ENCODE results near the gene GFOD2.
"Not testable (repeated sequence)": the region's sequence is repeated elsewhere in the genome, so short reads cannot be mapped to it uniquely, and the experiment has no call there.

Gene GFOD2, protein sequence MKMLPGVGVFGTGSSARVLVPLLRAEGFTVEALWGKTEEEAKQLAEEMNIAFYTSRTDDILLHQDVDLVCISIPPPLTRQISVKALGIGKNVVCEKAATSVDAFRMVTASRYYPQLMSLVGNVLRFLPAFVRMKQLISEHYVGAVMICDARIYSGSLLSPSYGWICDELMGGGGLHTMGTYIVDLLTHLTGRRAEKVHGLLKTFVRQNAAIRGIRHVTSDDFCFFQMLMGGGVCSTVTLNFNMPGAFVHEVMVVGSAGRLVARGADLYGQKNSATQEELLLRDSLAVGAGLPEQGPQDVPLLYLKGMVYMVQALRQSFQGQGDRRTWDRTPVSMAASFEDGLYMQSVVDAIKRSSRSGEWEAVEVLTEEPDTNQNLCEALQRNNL

GRCh38 chr16:67719048-67719777 is at the start of gene GFOD2:
TSS of gene GFOD2 (minus strand) at chr16:67719316. CDS start at chr16:67685715, 33,601 bp downstream.
- peak; percentile 97 to 99 for DNase-seq (ENCODE audit: low read depth in 2 of 2, low spot score in 1 of 2)

- no peak for DNase-seq (ENCODE audit: low read depth in 2 of 2, low spot score in 1 of 2)
These were observed 48.8 kb upstream of the GFOD2 start for GRCh38 chr16:67767953-67768352.

- DNase-seq (ENCODE audit: low read depth in 2 of 2, low spot score in 1 of 2): no peak
These were observed 47.2 kb upstream of the GFOD2 start for GRCh38 chr16:67766291-67766690.

DNA sequence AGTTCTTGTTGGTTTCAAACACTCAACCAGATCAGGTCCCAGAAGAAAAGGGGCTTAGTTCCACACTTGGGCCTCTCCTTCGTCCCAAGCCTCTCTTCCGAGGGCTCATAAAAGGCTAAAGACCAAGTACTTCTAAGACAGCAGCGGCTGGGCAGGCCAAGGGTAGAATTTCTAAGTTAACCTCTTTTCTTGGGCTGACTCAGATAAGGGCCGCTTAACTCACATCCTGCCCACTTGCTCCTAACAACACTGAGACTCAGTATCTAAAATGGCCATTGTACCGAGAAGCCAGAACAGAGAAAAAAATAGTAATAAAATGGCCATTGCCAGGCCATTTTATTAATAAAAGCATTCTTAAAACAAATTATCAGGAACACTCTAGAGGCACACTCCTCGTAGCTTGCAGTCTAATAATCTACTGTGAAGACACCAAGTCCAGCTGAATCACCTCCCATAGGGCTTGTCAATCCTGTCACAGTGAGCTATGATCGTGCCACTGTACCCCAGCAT is 45.1 kb upstream of the GFOD2 start:
- no peak for DNase-seq (ENCODE audit: low read depth in 2 of 2, low spot score in 1 of 2)

DNA sequence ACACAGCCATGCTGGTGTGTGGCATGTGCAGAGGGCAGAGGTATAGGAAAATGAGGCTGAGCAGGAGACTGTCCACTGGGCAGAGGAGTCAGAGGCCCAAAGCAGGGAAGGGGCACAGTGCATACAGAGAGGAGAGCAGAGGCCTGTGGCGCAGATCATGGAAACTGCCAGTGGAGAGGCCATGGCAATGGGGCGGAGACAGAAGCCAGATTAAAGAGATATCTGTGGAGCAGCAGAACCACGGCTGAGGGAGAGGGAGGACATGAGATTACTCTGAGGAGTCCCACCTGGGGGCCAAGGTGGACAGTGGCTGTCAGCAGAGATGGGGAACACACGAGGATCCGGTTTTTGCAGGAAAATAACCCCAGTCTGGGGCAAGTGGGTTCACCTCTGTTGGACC is 44.0 kb upstream of the GFOD2 start:
- no peak for DNase-seq (ENCODE audit: low read depth in 2 of 2, low spot score in 1 of 2)

DNA sequence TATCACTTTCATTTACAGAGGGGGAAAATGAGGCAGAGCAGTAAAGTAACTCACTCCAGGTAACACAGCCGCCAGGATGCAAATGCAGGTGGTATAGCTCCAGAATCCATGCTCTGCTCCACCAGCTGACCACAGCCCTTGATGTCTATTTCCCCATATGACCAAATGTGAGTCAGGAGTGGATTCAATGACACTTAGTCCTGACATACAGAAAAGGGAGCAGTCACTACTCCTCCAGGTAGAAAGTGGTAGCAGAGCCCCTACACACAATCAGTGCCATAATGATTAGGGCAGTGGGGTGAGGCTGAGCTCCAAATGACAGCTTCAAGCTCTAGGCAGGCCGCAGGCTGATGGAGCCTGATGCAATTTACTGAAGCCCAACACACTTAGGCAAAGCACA is 43.3 kb upstream of the GFOD2 start:
- DNase-seq (ENCODE audit: low read depth in 2 of 2, low spot score in 1 of 2): no peak

GRCh38 chr16:67761924-67762323 is 42.8 kb upstream of the GFOD2 start:
- no peak for DNase-seq (ENCODE audit: low read depth in 2 of 2, low spot score in 1 of 2)

DNA sequence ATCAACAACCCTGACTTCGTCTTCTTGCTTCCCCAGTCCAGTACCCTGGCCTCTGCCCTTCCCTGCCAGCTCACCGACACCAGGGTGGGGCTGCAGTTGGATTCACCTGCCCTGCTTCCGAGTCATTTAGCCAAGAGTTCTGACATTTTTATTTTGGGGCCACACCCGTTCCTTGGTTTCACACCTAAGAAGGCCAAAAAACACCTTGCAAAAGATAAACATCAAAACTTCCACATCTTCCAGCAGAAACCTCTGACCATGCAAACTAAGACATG is 41.8 kb upstream of the GFOD2 start:
- DNase-seq (ENCODE audit: low read depth in 2 of 2, low spot score in 1 of 2): no peak

DNA sequence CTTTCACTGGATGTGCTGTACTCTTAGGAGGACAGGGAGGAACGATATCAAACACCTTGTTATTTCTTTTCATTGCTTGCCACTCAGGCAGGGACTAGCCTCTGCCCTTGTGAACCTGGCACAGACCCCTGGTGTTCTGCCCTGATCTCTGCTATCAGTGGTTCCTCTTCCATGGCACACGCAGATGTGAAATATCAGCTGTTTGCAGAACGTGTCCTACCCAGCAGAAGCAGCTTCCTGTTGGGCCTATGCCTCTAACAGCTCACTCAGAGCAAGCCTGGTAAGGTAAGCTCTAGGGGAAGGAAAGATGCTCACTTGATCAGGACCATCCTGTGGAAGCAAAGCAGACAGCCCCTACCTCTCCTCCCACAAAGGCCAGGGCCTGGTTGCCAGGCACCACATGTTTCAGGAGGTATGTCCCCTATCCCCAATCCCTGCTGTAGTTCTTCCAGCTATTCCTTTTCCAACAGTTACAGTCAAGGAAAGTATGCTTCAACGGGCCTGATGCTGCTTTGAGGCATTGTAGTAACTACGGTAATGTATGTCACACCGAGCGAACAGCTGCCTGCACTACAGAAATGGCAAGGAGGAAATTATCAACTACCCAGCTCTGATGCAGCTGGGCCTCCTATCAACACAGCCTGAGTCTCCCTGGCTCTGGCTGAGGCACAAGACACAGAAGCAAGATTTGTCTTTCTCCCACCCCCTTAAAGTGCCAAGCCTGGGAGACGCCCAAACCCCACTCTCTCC is 41.3 kb upstream of the GFOD2 start:
- DNase-seq (ENCODE audit: low read depth in 2 of 2, low spot score in 1 of 2): no peak

DNA sequence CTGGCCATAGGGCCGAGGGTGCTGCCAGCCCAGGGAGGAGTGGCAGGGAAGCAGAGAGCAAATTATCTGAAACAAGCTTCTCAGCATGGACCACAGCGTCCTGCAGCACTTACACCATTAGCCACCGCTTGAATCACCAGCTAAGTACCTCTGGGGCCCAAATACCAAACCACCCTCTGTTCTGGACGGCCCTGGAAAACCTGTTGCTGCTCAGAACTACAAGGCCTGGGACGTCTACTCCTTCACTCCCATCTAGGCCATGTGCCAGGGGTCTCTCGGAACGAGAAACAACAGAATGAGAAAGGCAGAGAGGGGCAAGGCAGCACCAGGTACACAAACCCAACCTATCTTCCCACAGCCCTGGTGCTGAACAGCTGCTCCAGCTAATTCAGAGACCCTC is 39.9 kb upstream of the GFOD2 start:
- DNase-seq (ENCODE audit: low read depth in 2 of 2, low spot score in 1 of 2): no peak

DNA sequence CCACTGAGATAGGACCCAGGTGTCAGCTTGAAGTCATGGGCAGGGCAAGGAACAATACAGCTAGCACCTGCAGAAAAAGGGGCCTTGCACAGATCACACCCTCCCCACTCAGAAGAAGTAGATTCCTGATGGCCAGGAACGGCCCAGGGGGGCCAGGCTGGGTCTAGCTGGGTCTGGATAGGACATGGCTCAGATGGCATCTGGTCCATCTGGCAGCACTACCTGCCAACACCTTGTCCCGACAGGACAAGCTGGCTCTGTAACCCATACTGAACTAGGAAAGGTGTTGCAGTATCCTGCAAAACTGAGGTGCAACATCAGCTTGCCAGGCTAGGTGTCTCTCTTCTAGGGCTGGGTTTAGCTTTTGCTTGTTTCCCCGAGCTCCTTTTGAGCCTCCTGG is 38.9 kb upstream of the GFOD2 start:
- DNase-seq (ENCODE audit: low read depth in 2 of 2, low spot score in 1 of 2): no peak

DNA sequence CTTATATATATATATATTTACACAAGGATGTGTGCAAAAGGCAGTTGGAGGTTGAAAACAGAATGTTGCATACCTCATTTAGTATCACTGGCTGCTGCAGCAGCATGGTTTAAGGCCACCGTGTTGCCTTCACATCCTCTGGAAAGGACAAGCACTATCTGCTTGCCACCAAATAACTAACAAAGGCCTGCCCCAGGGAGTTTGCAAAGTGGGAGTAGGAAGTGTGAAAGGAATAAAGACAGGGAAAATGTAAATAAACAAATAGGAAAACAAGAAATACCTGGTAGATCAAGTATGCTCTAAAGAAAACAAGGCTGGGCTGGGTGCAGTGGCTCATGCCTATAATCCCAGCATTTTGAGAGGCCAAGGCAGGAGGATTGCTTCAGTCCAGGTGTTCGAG is 33.5 kb upstream of the GFOD2 start:
- no peak for DNase-seq (ENCODE audit: low read depth in 2 of 2, low spot score in 1 of 2)

GRCh38 chr16:67751331-67751730 is 32.2 kb upstream of the GFOD2 start:
- not testable (repeated sequence) for DNase-seq (ENCODE audit: low read depth in 2 of 2, low spot score in 1 of 2)

- no peak for DNase-seq (ENCODE audit: low read depth in 2 of 2, low spot score in 1 of 2)
These were observed 31.4 kb upstream of the GFOD2 start for GRCh38 chr16:67750466-67750865.

- no peak for DNase-seq (ENCODE audit: low read depth in 2 of 2, low spot score in 1 of 2)
These were observed 30.4 kb upstream of the GFOD2 start for GRCh38 chr16:67749436-67750078.

DNA sequence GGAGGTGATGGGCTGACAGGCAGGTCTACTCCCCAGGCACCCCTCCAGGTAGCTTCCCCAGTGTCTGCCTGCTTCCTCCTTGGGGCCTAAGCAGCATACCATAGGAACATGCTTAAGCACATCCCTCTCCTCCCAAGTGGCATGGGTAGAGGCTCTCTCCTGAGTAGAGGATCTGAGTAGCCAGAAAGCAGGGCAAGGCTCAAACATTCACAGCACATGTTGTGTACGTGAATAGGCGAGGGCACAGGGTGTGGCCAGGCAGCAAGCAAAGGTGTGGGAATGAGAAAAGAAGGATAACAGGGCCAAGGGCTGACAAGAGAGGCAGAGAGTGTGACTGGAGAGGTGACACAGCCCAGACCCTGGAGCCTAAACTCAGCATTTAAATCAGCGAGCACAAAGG is 29.7 kb upstream of the GFOD2 start:
- no peak for DNase-seq (ENCODE audit: low read depth in 2 of 2, low spot score in 1 of 2)

DNA sequence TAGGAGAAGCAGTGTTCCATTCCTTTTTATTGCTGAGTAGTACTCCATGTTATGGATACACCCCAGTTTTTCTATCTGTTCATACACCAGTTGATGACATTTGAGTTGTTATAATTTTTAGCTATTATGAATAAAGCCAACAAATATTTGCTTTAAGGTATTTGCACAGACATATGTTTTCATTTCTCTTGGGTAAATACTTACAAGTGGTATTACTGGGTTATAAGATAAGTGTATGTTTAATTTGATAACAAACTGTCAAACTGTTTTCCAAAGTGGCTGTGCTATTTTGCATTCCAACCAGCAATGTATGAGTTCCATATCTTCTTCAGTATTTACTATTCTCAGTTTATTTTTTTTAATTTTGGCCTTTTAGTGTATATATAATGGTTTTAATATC is 27.7 kb upstream of the GFOD2 start:
- no peak for DNase-seq (ENCODE audit: low read depth in 2 of 2, low spot score in 1 of 2)

- DNase-seq (ENCODE audit: low read depth in 2 of 2, low spot score in 1 of 2): no peak
These were observed 22.0 kb upstream of the GFOD2 start for GRCh38 chr16:67741118-67741517.

DNA sequence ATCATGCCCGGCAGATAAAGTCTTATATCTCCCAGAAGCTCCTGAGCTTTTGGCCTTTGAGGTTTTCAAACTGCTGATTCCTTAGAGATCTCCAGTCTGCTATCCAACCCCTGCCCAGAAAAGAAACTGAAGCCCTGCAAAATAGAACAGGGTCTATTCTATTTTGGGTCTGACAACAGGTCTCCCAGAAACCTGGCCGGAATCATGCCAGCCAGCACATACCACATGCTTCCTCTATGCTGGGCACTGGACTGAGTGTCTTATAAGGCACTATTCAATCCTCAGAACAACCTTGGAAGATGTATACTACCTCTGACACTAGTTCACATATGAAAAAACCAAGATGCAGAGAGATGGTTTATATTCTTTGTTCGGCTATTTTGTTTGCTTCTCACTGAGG is 21.3 kb upstream of the GFOD2 start:
- no peak for DNase-seq (ENCODE audit: low read depth in 2 of 2, low spot score in 1 of 2)

DNA sequence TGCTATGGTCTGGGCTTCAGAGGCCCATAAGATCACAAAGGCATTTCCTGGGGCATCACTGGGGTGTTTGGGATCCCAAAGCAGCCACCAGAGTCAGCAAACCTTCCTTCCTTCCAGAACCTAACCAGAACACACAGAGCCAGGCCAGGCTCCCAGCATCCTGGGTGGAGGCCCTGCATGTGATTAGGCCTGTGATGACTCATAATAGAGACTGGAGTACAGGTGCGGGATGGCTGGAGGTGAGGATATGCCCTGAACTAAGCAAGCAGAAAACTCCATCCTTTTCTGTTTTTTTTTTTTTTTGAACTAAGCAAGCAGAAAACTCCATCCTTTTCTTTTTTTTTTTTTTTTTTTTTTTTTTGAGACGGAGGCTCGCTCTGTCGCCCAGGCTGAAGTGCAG is 17.7 kb upstream of the GFOD2 start:
- DNase-seq (ENCODE audit: low read depth in 2 of 2, low spot score in 1 of 2): no peak

- no peak for DNase-seq (ENCODE audit: low read depth in 2 of 2, low spot score in 1 of 2)
These were observed 15.7 kb upstream of the GFOD2 start for GRCh38 chr16:67734731-67735201.

Measured in stimulated activated CD8-positive, alpha-beta memory T cell treated with anti-CD3 and anti-CD28 coated beads, Interleukin-4, amount 100 ng/mL, for 1 hour (primary cell).